Superior temporal gyrus (tissue), 1 donor: ENCODE results near the gene UNC13D.
A peak's percentile ranks its signal among the peaks of the same experiment; 100 is the strongest.
"Not testable (repeated sequence)": the region's sequence is repeated elsewhere in the genome, so short reads cannot be mapped to it uniquely, and the experiment has no call there.

ENCODE experiments used
- DNase-seq: peaks from one replicate; pipeline ENCODE4 v3.0.0-alpha.2; 2016; ENCODE audit errors: extremely low spot score

Gene UNC13D

DNA sequence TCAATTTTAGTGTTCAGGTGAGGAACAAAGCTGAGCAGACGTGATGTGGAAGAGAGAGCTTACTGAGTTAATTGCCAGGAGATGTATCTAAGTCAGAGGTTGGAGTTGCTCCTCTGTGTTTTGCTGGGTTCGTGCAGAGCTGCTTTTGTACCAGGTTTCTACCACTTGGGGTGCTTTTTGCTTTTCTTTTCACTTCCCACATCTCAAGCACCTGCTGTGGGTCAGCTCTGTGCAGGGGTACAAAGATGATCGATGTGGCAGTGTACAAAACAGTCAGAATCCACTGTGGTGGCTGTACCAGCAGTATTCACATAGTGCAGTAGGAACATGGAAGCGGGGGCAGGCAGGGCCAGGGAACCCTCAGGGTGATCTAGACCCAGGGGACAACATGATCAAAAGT is 44.8 kb downstream of the UNC13D start:
- no peak for DNase-seq

GRCh38 chr17:75795820-75796607 is 48.2 kb downstream of the UNC13D start:
- no peak for DNase-seq

DNA sequence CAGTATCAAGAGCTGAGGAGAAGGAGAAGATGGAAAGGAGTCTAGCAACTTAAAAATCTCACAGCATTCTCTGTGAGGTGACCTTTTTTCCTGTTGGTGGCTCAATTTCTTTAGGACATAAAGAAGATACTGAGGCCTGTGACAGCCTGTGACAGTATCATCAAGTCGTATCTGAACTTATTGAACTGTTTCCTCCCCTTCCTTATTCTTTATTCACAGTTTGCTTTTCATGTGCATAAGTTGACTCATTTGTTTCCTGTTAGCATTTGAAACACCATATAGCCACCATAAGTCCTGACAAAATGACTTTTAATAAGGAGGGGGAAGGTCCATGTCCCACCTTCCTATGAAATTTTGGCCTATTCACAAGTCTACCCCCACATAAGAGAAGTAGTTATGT is 50.7 kb downstream of the UNC13D start:
- DNase-seq = no peak

DNA sequence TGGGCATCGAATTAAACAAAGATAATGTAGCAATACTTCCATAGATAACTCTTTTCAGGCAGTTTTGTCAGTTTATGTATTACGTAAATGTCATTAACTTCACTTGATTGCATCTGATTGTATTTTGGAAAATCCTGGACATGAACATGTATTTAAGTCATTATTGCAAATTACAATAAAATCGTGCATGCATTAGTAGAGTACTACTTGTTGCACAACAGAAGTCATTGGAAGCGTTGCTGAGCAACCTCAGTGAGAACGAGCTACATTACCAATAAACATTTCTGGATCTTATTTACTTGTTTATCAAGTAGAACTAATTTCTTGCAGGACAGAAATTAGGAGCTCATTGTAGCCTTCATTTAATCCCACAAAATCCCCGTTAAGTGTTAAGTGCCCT is 53.0 kb downstream of the UNC13D start:
- no peak for DNase-seq

GRCh38 chr17:75785016-75785890 is 59.0 kb downstream of the UNC13D start:
- peak; percentile 87 for DNase-seq

DNA sequence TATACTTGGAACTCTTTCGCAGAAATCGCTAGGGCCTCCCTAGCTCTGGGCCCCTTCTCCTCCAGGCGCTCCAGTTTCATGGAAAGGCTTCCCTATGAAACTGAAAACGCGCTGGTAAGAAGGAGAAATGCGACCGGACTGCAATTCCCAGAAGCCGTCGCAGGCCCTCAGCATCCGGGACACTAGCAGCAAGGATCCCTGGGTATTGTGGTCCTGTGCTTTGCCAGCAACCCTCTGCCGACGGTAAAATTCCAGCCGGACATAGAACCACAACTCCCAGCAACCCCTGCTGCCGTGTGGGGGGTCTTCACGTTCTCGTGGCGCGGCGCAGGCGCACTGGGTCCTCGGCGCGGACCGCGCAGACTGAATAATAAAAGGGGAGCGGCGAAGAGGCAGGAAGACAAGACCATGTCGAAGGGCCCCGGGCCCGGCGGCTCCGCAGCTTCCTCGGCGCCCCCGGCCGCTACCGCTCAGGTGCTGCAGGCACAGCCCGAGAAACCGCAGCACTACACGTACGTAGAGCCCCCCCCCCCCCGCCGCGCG is 59.7 kb downstream of the UNC13D start, which contains the start of gene UNK:
Gene UNK, plus strand, starts transcription at position 334 of the 543 bp plus-strand sequence. Its CDS starts 75 bp downstream, at position 409.
- DNase-seq = peak; percentile 100

GRCh38 chr17:75783803-75784472 is 60.3 kb downstream of the UNC13D start:
- no peak for DNase-seq

GRCh38 chr17:75783069-75783783 is 61.0 kb downstream of the UNC13D start:
- DNase-seq = peak; percentile 77

- no peak for DNase-seq
These were observed 64.0 kb downstream of the UNC13D start for GRCh38 chr17:75779987-75780889.

GRCh38 chr17:75779250-75779986 is 64.8 kb downstream of the UNC13D start:
- peak; percentile 100 for DNase-seq

- no peak for DNase-seq
These were observed 65.3 kb downstream of the UNC13D start for GRCh38 chr17:75778861-75779249.

DNA sequence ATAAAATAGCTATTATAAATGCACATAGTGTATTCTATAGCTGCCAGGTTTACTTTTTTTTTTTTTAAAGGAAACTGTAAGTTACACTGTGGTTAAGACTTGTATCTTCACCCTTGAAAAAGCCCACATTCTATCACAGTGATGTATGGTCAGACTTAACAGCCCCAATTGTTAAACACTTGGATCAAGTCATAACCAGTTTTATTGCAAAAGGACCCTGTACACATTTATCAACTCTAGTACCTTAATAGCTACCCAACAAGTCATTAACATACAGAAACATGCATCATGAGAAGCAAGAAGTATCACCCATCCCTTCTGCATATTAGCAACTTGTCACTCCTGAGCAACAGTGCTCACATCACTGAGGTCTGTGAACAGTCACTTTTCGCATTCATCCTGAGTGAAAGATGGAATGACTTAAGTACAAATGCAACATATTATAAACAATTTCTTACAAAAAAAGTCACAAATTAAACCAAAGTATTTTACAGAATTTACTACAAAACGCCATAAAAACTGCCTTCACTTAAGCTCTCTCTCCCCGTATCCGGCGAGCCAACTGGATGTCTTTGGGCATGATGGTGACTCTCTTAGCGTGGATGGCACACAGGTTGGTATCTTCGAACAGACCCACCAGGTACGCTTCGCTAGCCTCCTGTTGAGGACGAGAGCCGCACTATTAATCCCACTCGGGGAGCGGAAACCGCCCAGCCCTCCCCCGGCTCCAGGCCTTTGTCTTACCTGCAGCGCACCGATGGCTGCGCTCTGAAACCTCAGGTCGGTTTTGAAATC is 65.9 kb downstream of the UNC13D start:
- DNase-seq = not testable (repeated sequence)

DNA sequence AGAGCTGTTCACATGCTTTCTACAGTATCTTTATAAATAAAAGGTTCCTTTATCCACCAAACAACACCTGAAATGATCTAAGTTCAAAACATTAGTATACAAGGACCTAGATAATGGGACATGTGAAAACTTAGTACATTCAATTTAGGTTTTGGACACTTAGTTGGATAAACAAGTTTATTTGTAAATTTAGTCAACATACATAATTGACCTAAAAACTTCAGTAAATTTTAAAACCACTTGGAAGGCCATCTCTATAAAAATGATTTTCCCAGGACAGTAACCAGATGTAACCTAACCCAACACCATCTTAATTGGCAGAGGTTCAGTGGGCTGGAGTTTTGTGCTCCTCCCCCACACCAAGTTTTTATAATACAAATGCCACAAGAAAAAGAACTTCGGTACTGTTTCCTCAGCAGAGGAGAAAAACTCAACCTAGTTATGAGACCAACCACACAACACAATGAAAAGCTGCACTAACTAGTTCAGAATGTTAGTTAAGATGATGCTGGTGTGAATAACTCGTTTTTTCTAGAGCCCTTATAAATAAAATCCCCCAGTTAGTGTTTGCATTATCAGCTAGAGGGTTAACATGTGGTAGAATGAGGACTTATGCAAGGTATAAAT is 66.8 kb downstream of the UNC13D start:
- DNase-seq = no peak
